HFF-Myc (cell line): ENCODE data around the gene STOML1.

Experiments used
- DNase-seq: peaks from one replicate; pipeline ENCODE4 v3.0.0-alpha.2; 2011; ENCODE audit warnings: low read depth; ENCODE audit errors: extremely low read depth
- H3K4me3 ChIP-seq: replicated peaks from 2 replicates; pipeline ENCODE4 v1.5.1; 2011; ENCODE audit warnings: low read depth, mild to moderate bottlenecking, control low read depth, low read length
- CTCF ChIP-seq: IDR thresholded peaks from 2 replicates; pipeline ENCODE4 v1.5.1; 2012; ENCODE audit warnings: mild to moderate bottlenecking, low read depth, low read length, control low read depth; ENCODE audit errors: missing control alignments

Gene STOML1

GRCh38 chr15:73986776-73987056 is 5.4 kb downstream of the STOML1 start:
- no peak for TF ChIP-seq CTCF
- DNase-seq = no peak
- H3K4me3 ChIP-seq = no peak overlapping the region

- H3K4me3 ChIP-seq = no peak overlapping the region
- no peak for DNase-seq
- TF ChIP-seq CTCF = no peak
Observed at GRCh38 chr15:73986055-73986775, 5.9 kb downstream of the STOML1 start.

GRCh38 chr15:73985101-73985873 is 6.8 kb downstream of the STOML1 start:
- H3K4me3 ChIP-seq = no peak overlapping the region
- no peak for TF ChIP-seq CTCF
- peak; percentile 48 for DNase-seq

GRCh38 chr15:73984208-73984979 is 7.7 kb downstream of the STOML1 start:
- no peak for TF ChIP-seq CTCF

GRCh38 chr15:73983773-73984172 is 8.3 kb downstream of the STOML1 start:
- no peak for DNase-seq
- no peak overlapping the region for H3K4me3 ChIP-seq
- no peak for TF ChIP-seq CTCF

More at GRCh38 chr15:73984208-73984979, 7.7 kb downstream of the STOML1 start:
- H3K4me3 ChIP-seq = no peak overlapping the region
- DNase-seq = no peak

GRCh38 chr15:73983211-73983727 is 8.8 kb downstream of the STOML1 start:
- TF ChIP-seq CTCF = no peak
- H3K4me3 ChIP-seq = no peak overlapping the region
- DNase-seq = peak; percentile 29
